ENCODE measurements around the gene CAMTA1. TPM values are rescaled to one million over a fixed set of nuclear protein-coding genes. Genes with fewer than 3 reads are reported as not detected.

Gene CAMTA1
- total RNA-seq, 1 donor from 2014 or later, result 268 TPM

DNA sequence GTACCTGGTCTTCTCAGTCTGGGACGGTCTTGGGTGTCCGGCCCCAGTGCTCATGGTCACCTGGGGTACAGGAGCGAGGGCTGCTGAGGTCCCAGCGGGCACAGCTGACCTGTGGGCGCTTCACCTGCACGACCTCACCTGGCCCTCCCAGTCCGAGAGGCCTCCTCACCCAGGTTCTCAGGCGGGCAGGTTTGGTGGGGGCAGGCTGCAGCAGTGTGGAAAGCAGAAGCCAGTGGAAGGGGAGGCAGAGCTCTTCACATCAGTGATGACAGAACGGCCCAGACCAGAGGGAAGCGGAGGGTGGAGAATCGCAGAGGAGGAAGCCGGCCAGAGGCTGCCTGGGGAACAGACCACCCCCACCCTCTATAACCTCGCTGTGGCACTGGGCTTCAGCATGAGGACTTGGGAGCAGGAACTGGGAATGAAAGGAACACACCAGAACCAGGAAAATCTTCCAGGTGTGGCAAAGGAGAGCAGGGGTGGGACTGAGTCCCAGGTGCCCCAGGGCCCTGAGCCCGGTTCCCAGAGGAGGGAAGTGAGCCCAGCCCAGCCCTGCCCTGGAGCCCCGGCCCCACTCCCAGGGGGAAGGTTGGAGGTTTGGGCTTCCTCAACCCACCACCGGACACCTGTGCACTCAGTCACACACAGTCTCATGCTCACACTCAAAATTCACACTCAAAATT, 720.7 kb downstream of the CAMTA1 start:
- no peaks in the 10 kb centered on the region for H4K20me1 ChIP-seq (ENCODE audit: low read depth)
- no peaks in the 10 kb centered on the region for H3F3A ChIP-seq (ENCODE audit: low read depth)
- H3K79me2 ChIP-seq (ENCODE audit: low read depth), result no peaks in the 10 kb centered on the region
- no peak overlapping the region for H3K9ac ChIP-seq
- no peaks in the 10 kb centered on the region for H3K36me3 ChIP-seq
- no peak overlapping the region for H3K4me3 ChIP-seq
- no peaks in the 10 kb centered on the region for H3K9me3 ChIP-seq (ENCODE audit: low read depth)
- H3K27ac Mint-ChIP-seq, result no peak overlapping the region
- TF ChIP-seq EZH2 (IDR thresholded peaks at IDR 0.05), result no peak
- TF ChIP-seq EZH2phosphoT487 (IDR thresholded peaks at IDR 0.05), result no peak
- TF ChIP-seq, protein P1, sequence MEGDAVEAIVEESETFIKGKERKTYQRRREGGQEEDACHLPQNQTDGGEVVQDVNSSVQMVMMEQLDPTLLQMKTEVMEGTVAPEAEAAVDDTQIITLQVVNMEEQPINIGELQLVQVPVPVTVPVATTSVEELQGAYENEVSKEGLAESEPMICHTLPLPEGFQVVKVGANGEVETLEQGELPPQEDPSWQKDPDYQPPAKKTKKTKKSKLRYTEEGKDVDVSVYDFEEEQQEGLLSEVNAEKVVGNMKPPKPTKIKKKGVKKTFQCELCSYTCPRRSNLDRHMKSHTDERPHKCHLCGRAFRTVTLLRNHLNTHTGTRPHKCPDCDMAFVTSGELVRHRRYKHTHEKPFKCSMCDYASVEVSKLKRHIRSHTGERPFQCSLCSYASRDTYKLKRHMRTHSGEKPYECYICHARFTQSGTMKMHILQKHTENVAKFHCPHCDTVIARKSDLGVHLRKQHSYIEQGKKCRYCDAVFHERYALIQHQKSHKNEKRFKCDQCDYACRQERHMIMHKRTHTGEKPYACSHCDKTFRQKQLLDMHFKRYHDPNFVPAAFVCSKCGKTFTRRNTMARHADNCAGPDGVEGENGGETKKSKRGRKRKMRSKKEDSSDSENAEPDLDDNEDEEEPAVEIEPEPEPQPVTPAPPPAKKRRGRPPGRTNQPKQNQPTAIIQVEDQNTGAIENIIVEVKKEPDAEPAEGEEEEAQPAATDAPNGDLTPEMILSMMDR (IDR thresholded peaks at IDR 0.05), result no peak
- no peak overlapping the region for H3K27ac ChIP-seq
- peaks cover 4% of the 10 kb centered on the region for H3K27me3 Mint-ChIP-seq (ENCODE audit: insufficient read depth, low read depth)
- no peaks in the 10 kb centered on the region for H3K9me3 Mint-ChIP-seq
- H3K4me1 ChIP-seq, result peaks cover 18% of the 10 kb centered on the region
- peaks cover 12% of the 10 kb centered on the region for H3K4me1 Mint-ChIP-seq
- no peaks in the 10 kb centered on the region for H3K27me3 ChIP-seq
- no peak overlapping the region for H3K4me2 ChIP-seq
- H3K36me3 Mint-ChIP-seq, result no peaks in the 10 kb centered on the region
- DNase-seq (ENCODE audit: low spot score), result no peak
- H3K4me3 Mint-ChIP-seq, result no peak overlapping the region
- H2AFZ ChIP-seq (replicated peaks), result no peak overlapping the region

DNA sequence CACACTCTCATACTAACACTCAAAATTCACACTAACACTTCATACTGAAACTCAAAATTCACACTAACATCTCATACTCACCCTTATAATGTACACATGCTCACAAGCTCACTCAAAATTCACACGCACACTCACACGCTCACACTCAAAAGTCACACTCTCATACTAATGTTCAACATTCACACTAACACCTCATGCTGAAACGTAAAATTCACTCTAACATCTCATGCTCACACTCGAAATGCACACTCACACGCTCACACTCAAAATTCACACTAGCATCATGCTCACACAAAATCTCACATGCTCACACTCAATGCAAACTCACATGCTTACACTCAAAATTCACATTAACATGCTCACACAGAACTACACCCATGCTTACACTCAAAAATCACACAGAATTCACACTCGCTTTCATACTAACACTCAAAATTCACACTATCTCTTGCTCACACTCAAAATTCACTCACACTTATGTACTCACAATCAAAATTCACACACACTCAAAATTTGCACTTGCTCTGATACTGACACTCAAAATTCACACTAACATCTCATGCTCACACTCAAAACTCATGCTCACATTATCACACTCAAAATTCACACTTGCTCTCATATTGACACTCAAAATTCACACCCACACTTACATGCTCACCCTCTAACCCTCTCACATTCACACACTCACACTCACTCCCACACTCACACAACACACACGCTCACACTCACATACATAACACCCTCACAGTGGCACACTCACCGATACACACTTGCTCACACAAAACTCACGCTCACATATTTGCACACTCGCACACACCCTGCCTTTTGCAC, 721.4 kb downstream of the CAMTA1 start:
- no peaks in the 10 kb centered on the region for H3K79me2 ChIP-seq (ENCODE audit: low read depth)
- no peaks in the 10 kb centered on the region for H4K20me1 ChIP-seq (ENCODE audit: low read depth)
- H3K4me1 ChIP-seq, result peaks cover 11% of the 10 kb centered on the region
- Mint-ChIP-seq H3K9me3 (no peaks in the 10 kb centered on the region), H3K4me3 (no peak overlapping the region), H3K27me3 (ENCODE audit: insufficient read depth, low read depth) (peaks cover 4% of the 10 kb centered on the region), H3K27ac (no peak overlapping the region), H3K36me3 (no peaks in the 10 kb centered on the region), H3K4me1 (peaks cover 8% of the 10 kb centered on the region)
- no peaks in the 10 kb centered on the region for H3F3A ChIP-seq (ENCODE audit: low read depth)
- no peaks in the 10 kb centered on the region for H3K9me3 ChIP-seq (ENCODE audit: low read depth)
- no peak overlapping the region for H3K4me3 ChIP-seq
- no peaks in the 10 kb centered on the region for H3K36me3 ChIP-seq
- no peak overlapping the region for H3K9ac ChIP-seq
- DNase-seq (ENCODE audit: low spot score), result no peak
- no peak overlapping the region for H3K27ac ChIP-seq
- H3K27me3 ChIP-seq, result no peaks in the 10 kb centered on the region
- TF ChIP-seq, protein P1 (IDR thresholded peaks at IDR 0.05), result no peak
- no peak for TF ChIP-seq EZH2phosphoT487 (IDR thresholded peaks at IDR 0.05)
- TF ChIP-seq EZH2 (IDR thresholded peaks at IDR 0.05), result no peak
- H3K4me2 ChIP-seq, result no peak overlapping the region
- no peak overlapping the region for H2AFZ ChIP-seq (replicated peaks)

DNA sequence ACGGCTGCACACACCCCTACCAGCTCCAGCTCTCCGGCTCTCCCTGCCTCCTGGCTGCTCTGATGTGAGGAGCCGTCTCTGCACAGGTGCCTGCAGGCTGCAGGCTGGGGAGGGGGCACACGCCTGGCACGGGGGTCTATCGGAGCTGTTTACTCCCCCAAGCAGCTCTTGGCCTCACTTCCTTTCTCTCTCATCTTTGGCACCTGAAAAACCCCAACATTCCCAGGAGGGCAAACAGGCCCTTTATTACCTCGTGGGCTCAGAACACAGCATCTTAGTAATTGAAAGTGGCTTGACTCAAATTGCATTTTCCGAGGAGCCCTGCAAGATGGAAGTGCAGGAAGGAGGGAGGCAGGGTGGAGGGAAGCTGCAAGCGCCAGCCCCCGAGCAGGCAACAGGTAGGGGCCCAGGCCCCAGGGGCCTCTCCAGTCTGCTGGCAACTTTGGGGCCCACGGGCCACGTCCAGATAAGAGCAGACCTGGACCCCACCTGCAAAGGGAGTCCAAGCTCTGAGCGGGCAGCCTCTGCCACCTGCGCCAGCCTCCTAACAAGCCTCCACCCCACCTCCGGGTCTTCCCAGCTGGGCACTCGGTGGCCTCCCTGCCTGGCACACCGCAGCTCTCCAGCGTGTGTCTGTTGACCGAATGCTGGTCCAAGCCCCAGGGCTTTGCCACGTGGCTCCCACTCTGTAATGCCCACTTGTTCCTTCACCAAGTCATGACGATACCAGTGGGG, 722.2 kb downstream of the CAMTA1 start:
- no peak overlapping the region for H3K27ac ChIP-seq
- H3K27me3 ChIP-seq, result no peaks in the 10 kb centered on the region
- H3K9me3 ChIP-seq (ENCODE audit: low read depth), result no peaks in the 10 kb centered on the region
- no peak overlapping the region for H3K27ac Mint-ChIP-seq
- H2AFZ ChIP-seq (replicated peaks), result no peak overlapping the region
- H3K27me3 Mint-ChIP-seq (ENCODE audit: insufficient read depth, low read depth), result peaks cover 5% of the 10 kb centered on the region
- no peaks in the 10 kb centered on the region for H3K36me3 Mint-ChIP-seq
- no peak overlapping the region for H3K4me3 Mint-ChIP-seq
- no peaks in the 10 kb centered on the region for H4K20me1 ChIP-seq (ENCODE audit: low read depth)
- TF ChIP-seq, protein P1 (IDR thresholded peaks at IDR 0.05), result no peak
- TF ChIP-seq EZH2 (IDR thresholded peaks at IDR 0.05), result no peak
- no peak for TF ChIP-seq EZH2phosphoT487 (IDR thresholded peaks at IDR 0.05)
- no peak for DNase-seq (ENCODE audit: low spot score)
- no peaks in the 10 kb centered on the region for H3K79me2 ChIP-seq (ENCODE audit: low read depth)
- H3K9ac ChIP-seq, result no peak overlapping the region
- H3F3A ChIP-seq (ENCODE audit: low read depth), result no peaks in the 10 kb centered on the region
- peaks cover 8% of the 10 kb centered on the region for H3K4me1 Mint-ChIP-seq
- H3K4me1 ChIP-seq, result peaks cover 4% of the 10 kb centered on the region
- H3K4me2 ChIP-seq, result no peak overlapping the region
- no peaks in the 10 kb centered on the region for H3K9me3 Mint-ChIP-seq
- no peak overlapping the region for H3K4me3 ChIP-seq
- no peaks in the 10 kb centered on the region for H3K36me3 ChIP-seq

All from neural progenitor cell (in vitro differentiated cells).